VCaP (cell line): ENCODE results near the gene GNB3.

Source experiments
- H3K27ac ChIP-seq: fragments of 450-650 bp; 2 replicates; pipeline ENCODE4 v1.5.1; 2017
- TF ChIP-seq, protein P1 (sequence below): fragments of 450-650 bp; conservative IDR thresholded peaks from 2 replicates; pipeline ENCODE4 v1.5.1; 2017; ENCODE audit warnings: mild to moderate bottlenecking, moderate library complexity

GNB3 gene

DNA sequence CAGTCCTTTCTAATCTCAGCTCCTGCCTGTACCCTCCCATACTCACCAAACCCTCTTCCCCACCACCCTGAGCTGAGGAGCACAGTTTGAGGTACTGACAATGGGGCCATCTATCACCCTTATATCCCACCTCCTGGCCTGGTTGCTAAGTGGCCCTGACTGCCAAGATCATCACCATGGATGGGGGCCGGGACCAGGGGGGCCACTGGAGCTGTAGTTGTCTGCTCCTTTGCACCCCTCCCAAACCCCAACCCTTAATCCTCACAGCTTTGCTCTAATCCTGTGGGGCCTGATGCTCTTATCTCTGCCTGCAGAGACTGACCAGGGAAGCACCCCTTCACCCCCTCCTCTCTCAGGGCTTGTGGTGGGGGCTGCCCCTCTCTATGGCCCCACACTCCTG is 395 bp upstream of the GNB3 start:
- TF ChIP-seq, protein P1, sequence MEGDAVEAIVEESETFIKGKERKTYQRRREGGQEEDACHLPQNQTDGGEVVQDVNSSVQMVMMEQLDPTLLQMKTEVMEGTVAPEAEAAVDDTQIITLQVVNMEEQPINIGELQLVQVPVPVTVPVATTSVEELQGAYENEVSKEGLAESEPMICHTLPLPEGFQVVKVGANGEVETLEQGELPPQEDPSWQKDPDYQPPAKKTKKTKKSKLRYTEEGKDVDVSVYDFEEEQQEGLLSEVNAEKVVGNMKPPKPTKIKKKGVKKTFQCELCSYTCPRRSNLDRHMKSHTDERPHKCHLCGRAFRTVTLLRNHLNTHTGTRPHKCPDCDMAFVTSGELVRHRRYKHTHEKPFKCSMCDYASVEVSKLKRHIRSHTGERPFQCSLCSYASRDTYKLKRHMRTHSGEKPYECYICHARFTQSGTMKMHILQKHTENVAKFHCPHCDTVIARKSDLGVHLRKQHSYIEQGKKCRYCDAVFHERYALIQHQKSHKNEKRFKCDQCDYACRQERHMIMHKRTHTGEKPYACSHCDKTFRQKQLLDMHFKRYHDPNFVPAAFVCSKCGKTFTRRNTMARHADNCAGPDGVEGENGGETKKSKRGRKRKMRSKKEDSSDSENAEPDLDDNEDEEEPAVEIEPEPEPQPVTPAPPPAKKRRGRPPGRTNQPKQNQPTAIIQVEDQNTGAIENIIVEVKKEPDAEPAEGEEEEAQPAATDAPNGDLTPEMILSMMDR, result no peak
- H3K27ac ChIP-seq, result no peak overlapping the region

DNA sequence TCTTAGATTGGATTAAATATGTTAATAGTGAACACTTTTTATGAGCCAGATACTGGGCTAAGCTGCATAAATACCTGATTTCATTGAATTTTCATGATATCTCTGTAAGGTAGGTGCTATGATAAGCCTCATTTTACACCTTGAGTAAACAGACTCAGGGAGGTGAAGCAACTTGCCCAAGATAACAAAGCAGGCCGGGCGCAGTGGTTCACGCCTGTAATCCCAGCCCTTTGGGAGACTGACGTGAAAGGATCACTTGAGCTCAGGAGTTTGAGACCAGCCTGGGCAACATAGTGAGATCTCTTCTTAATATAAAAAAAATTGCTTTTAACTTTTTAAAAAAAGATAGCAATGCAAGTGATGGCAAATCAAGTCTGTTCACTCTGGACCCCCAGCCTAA is 1.4 kb downstream of the GNB3 start:
- TF ChIP-seq, protein P1, result no peak
- H3K27ac ChIP-seq, result no peak overlapping the region

DNA sequence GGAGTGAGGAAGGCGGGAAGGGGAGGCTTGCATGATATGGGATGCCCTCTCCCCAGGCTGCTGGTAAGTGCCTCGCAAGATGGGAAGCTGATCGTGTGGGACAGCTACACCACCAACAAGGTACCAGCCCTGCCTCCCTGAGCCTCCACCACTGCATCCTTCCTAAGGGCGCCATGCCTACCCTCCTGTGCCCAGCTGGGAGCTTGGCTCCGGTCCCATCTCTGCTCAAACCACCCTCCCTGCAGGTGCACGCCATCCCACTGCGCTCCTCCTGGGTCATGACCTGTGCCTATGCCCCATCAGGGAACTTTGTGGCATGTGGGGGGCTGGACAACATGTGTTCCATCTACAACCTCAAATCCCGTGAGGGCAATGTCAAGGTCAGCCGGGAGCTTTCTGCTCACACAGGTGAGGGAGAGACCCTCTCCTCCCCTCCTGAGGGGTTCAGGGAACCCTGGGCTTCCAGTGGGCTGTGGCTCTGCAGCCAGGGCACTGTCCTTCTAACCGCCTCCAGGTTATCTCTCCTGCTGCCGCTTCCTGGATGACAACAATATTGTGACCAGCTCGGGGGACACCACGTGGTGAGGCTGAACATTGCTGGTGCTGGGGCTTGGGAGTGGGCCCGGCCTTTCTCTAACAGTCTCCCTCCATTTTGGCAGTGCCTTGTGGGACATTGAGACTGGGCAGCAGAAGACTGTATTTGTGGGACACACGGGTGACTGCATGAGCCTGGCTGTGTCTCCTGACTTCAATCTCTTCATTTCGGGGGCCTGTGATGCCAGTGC is 2.6 kb downstream of the GNB3 start:
- TF ChIP-seq, protein P1, result 0 out of 2 replicates have a peak, but pooled peaks have one; percentile 11
- H3K27ac ChIP-seq, result no peak overlapping the region

DNA sequence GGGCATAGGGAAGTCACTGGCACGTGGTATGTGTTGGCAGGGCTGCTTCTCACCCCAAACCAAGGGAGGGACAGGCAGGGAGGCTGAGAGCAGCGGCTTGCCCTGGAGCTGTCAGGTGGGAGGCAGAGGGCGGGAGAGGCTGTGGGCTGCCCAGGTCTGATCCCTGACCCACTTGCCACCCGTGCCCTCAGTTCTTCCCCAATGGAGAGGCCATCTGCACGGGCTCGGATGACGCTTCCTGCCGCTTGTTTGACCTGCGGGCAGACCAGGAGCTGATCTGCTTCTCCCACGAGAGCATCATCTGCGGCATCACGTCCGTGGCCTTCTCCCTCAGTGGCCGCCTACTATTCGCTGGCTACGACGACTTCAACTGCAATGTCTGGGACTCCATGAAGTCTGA is 4.7 kb downstream of the GNB3 start:
- TF ChIP-seq, protein P1, result no peak
- no peak overlapping the region for H3K27ac ChIP-seq

DNA sequence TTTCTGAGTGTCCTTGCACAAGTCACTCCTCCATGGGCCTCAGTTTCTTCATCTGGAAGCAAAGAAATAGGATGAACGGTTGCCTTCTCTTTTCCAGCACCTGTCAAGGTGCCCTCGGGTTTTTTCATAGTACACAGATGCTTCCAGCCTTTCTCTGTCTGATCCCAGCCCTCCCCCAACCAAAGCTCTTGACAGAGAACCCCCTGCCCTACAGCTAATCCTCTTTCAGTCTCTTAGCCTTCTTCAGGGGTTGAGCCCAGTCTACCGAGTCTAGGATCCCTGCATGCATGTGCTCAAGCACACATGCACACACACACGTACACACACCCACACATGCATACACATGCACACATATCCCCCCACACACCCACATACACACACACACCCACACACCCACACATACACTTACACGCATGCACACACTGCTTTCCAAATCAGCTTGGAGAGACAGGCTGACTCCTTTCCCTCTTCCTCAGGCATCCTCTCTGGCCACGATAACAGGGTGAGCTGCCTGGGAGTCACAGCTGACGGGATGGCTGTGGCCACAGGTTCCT is 5.7 kb downstream of the GNB3 start:
- TF ChIP-seq, protein P1, result no peak
- H3K27ac ChIP-seq, result no peak overlapping the region

DNA sequence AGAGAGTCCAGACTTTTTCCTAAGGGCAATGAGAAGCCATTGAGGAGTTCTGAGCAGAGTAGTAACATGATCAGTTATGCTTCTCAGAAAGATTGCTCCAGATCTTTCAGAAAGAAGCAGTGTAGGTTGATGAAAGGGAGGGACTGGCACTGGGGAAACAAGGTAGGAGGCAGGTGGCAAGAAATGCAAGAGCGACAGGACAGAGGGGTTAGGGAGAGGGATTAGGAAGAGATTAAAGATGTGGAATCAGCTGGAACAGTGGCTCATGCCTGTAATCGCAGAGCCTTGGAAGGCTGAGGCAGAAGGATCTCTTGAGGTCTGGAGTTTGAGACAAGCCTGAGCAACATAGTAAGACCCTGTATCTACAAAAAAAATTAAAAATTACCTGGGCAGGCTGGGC is 7.0 kb downstream of the GNB3 start:
- H3K27ac ChIP-seq, result no peak overlapping the region
- TF ChIP-seq, protein P1, result no peak

DNA sequence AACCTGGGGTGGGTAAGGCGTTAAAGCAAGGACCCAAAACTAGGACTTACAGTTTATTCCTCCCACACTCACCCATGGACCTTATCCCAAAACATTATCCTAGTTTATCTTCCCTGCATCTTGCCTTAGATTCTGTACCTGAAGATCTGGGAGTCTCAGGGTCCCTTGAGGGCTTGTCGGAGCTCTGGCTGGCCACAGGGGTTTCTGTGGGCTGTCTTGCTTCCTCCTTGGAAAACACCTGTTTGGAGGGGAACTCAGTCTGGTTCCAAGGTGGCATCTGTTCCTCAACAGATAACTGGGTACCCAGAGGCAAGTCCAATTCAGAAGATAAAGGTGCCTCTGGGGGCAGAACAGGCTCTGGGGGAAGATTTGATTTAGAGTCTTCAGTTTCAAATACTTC is 8.7 kb downstream of the GNB3 start:
- TF ChIP-seq, protein P1, result no peak
- no peak overlapping the region for H3K27ac ChIP-seq
